Stomach smooth muscle (tissue), 2 donors: ENCODE results near the gene ACVR2B.

ENCODE experiments used
- H3K27ac ChIP-seq: one replicate; pipeline ENCODE4 v1.7.0; 2013; ENCODE audit warnings: mild to moderate bottlenecking, low read length, inconsistent platforms
- H3K27me3 ChIP-seq, 2 donors: one replicate each; pipeline ENCODE4 v1.7.0; 2013; ENCODE audit warnings: low read length in 2 of 2; ENCODE audit not compliant: insufficient read depth in 2 of 2, control insufficient read depth in 1 of 2
- H3K36me3 ChIP-seq, 2 donors: one replicate each; pipeline ENCODE4 v1.7.0; 2013; ENCODE audit warnings: low read length in 2 of 2; ENCODE audit not compliant: control insufficient read depth in 2 of 2, insufficient read depth in 2 of 2
- H3K4me1 ChIP-seq: one replicate; pipeline ENCODE4 v1.7.0; 2013; ENCODE audit warnings: low read length; ENCODE audit not compliant: control insufficient read depth, insufficient read depth
- H3K4me3 ChIP-seq, 2 donors: one replicate each; pipeline ENCODE4 v1.7.0; 2013; ENCODE audit warnings: low read length in 2 of 2
- H3K9ac ChIP-seq, 2 donors: one replicate each; pipeline ENCODE4 v1.7.0; 2013; ENCODE audit warnings: low read length in 2 of 2, mild to moderate bottlenecking in 1 of 2
- H3K9me3 ChIP-seq, 2 donors: one replicate each; pipeline ENCODE4 v1.7.0; 2013; ENCODE audit warnings: low read length in 2 of 2; ENCODE audit not compliant: control insufficient read depth in 2 of 2
- donor health status: healthy.
- donor health status: Pancreatic carcinoma.

ACVR2B gene

DNA sequence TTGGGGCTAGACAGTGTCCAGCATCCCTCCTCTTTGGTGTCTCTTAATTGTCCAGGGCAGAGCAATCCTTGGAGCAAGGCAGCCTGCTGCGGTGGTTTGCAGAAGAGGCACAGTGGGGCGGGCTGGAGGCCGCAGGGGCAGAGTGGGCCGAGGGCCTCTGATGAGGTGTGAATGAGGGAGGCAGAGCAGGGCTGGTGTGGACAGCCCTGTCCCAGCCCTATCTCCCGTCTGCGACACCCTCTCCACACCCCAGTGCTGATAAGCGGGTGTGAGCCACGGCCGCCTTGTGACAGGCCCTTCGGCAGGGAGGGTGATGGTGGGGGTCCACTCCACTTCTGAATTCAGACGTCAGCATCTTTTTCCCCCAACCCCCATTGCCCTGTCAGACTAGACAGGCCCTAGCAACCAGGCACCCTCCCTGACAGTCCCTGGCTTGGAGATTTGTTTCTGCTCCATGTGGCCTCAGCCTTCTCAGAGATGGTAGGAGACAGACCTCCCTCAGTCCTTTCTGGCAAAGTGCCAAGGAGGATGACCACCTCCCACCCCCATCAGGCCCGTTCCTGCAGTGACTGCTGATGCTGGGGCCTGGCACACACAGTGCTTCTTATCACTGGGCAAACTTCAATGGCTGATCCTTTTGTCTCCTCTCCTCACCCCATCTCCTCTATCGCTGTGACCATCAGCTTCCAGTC is 79.7 kb downstream of the ACVR2B start:
- H3K36me3 ChIP-seq: peaks cover 7 to 8% of the 10 kb centered on the region in 2 donors
- H3K27me3 ChIP-seq: no peaks in the 10 kb centered on the region
- H3K9ac ChIP-seq: no peak overlapping the region
- H3K4me3 ChIP-seq: no peak overlapping the region
- no peaks in the 10 kb centered on the region for H3K4me1 ChIP-seq
- H3K9me3 ChIP-seq: no peaks in the 10 kb centered on the region
- H3K27ac ChIP-seq: no peak overlapping the region

DNA sequence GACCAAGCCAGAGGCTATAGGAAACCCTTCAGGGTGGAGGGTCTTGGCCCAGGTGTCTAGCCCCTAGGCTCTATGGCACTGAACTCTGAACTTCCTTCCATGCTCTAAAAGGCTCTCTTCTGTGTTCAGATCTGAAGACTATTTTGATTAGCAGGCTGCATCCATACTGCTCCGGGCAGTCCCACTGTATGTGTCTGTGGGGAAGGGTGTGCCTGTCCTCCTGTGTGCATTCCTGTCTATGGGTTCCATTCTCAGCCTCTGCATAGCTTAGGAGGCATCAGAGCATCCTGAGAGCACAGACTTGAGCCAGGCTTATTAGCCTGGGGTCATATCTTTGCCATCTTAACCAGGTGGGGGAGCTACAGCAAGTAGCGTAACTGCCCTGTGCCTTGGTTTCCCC is 80.5 kb downstream of the ACVR2B start:
- Histone ChIP-seq H3K9me3 (no peaks in the 10 kb centered on the region), H3K4me3 (no peak overlapping the region), H3K27me3 (no peaks in the 10 kb centered on the region), H3K27ac (no peak overlapping the region), H3K4me1 (no peaks in the 10 kb centered on the region), H3K9ac (no peak overlapping the region), H3K36me3 (peaks cover 5 to 8% of the 10 kb centered on the region in 2 donors)

DNA sequence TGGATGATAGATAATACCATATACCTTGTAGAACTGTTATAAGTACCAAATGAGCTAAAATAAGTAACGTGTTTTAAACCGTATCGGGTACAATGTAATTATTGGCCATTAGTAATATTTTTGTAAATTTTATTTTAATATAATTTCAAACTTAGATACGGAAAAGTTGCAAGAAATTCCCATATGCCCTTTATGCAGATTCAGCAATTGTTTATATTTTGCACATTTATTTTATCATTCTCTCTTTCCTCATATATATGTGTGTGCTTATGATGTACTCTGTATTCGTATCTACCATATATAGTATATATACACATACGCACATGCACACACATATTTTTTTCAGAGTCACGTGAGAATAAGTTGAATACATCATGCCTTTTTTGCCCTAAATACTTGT is 80.9 kb downstream of the ACVR2B start:
- Histone ChIP-seq H3K4me3 (no peak overlapping the region), H3K27ac (no peak overlapping the region), H3K4me1 (no peaks in the 10 kb centered on the region)

DNA sequence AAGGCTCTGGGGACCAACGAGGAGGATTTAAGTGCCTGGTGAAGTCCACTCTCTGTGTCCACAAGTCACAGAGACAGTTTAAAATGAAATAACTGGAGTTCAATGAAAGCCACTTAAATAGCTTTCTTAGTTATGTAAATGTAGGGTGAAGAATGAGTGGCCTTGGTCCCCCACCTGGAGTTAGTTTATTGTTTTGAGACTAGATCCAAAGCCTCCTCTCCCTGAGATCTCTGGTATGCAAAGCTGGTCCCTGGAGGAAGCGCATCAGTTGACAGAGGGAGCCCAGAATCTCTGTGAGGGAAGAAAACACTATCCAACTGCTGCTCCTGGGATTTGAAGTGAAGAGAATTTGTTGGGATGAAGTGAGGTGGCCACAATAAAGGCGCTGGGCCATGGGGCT is 83.0 kb downstream of the ACVR2B start:
- Histone ChIP-seq H3K27me3 (no peaks in the 10 kb centered on the region), H3K36me3 (peaks cover 3 to 5% of the 10 kb centered on the region in 2 donors), H3K9ac (no peak overlapping the region), H3K4me3 (no peak overlapping the region), H3K27ac (no peak overlapping the region), H3K4me1 (no peaks in the 10 kb centered on the region), H3K9me3 (no peaks in the 10 kb centered on the region)

More for the DNA sequence above, 80.9 kb downstream of the ACVR2B start:
- no peaks in the 10 kb centered on the region for H3K9me3 ChIP-seq
- no peaks in the 10 kb centered on the region for H3K27me3 ChIP-seq
- no peak overlapping the region for H3K9ac ChIP-seq
- H3K36me3 ChIP-seq: peaks cover 5 to 8% of the 10 kb centered on the region in 2 donors

DNA sequence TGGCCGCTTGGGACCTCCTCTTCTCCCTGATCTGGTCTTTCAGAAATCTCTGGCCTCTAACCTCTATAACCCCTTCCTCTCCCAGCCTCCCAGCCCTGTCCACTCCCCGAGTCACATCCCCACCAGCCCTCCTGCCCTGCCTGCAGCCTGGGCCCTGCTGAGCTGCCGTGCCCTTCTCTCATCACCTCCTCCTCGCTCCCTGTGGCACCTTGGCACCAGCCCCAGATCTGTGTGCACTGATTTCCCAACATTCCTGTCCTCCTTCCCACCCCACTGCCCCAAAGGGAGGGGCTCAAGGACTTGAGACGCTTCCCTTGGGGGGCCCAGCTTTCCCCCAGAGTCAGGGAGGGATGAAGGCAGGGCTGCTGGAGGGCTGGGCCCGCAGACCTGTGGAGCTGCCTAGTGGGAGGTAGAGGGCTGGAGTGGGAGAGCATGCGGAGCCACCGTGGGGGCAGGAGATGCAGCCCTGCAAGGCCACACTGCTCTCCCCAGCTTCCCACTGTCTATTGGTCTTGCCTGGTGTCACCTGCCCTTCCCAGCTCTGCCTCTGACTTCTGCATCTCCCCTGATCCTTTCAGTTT is 85.2 kb downstream of the ACVR2B start:
- H3K4me3 ChIP-seq: no peak overlapping the region
- peaks cover 3 to 5% of the 10 kb centered on the region in 2 donors for H3K36me3 ChIP-seq
- H3K9ac ChIP-seq: no peak overlapping the region
- H3K9me3 ChIP-seq: no peaks in the 10 kb centered on the region
- no peaks in the 10 kb centered on the region for H3K27me3 ChIP-seq
- H3K27ac ChIP-seq: no peak overlapping the region
- no peaks in the 10 kb centered on the region for H3K4me1 ChIP-seq

DNA sequence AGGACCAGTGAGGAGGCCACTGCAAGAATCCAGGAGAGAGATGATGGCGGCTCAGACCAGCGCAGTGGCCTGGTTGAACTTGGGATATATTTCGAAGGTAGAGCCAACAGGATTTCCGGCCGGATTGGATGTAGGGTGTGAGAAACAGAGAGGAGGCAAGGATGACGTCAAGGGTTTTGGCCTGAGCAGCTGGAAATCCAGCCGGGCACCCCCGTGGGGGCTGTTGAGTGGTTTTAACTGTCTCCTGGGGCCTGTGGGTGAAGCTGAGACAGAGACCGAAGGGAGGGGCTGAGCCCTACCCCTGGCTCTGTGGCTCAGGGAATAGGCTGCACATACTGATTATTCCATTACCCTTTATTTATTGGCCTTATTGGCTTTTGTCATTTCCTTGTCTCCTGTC is 88.1 kb downstream of the ACVR2B start:
- Histone ChIP-seq H3K27me3 (no peaks in the 10 kb centered on the region), H3K9me3 (no peaks in the 10 kb centered on the region), H3K27ac (no peak overlapping the region), H3K4me3 (no peak overlapping the region), H3K36me3 (no peaks in the 10 kb centered on the region), H3K9ac (no peak overlapping the region), H3K4me1 (no peaks in the 10 kb centered on the region)
